Amygdala (tissue), 56 donors: ENCODE results near the gene ADNP.

ENCODE experiments used
- DNase-seq, 56 donors: peaks; one replicate each; lab custom pipeline; 2025; lab: John Stamatoyannopoulos, UW

Gene ADNP

DNA sequence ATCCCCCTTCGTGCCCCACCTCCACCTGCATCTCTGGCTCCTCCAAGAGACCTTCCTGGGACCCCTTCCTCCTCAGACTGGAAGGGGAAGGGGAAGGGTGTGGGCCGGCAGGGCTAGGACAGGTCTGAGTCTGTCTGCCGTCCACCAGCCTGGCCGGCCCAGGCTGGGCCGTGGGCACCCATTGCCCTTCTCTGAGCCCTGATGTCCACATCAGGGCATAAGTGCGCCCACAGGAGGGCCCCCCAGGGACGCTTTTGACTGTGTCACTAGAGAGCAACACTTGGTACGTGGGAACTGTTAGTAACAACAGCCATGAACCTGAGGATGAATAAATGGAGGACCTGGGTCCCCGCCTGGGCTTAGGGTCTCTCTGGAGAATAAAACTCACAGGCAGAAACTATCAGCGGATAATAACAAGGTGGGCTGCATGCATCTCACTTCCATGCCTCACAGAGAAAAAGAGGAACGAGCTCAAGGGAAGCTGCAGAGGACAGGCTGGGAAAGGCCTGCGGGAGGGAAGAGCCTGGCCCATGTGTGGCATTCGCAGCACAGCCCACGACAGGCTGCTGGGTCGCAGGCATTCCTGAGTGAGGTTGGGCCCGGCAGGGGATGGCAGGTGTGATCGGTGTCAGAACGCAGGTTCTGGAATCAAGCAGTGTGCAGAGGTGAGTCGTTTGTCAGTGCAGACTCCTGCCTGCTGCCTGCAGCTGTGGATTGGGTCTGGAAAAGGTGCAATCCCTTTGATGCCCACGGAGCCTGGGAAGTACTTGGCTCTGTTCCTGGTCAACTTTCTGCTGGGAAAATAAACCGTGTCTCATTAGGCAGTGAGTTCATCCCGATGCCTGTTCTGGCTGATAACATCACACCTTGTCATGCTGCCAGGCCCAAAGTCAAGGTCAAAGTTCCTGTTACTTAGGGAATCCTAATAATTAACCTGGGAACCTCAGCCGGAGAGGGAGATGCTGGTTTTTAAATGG, 75.5 kb downstream of the ADNP start:
- no peak for DNase-seq

DNA sequence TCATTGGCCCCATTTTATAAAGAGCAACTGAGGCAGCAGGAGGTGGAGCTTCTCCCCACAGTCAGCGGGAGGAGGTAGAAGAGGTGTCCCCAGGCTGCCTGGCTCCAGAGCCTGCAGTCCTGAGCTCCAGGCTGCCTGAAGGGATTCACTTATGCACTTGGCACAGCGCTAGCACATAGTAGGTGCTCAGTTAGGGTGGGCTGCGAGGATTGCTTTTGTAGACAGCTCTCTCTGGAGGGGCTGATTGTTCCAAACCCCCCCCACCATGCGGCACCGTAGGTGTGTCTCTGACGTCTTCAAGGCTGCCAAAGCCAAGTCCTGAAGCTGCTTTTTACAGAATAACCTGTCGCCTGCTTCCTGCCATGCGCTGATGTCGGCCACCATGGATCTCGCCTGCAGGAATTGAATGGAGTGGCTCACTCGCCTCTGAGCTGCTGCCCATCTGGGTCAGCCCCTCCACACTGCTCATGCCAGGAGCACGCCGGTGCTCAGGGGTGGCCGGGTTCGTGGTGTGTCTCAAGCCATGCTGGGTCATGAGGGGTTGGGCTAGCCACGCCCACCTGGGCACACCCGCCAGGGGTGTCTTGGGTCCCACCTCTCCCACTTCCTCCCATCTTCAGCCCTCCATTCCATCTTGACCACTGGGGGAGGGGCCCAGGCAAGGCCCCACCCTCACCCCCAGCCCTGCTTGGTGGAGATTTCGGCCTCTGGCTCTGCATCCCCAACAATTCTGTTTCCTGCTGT, 76.6 kb downstream of the ADNP start:
- DNase-seq = no peak

DNA sequence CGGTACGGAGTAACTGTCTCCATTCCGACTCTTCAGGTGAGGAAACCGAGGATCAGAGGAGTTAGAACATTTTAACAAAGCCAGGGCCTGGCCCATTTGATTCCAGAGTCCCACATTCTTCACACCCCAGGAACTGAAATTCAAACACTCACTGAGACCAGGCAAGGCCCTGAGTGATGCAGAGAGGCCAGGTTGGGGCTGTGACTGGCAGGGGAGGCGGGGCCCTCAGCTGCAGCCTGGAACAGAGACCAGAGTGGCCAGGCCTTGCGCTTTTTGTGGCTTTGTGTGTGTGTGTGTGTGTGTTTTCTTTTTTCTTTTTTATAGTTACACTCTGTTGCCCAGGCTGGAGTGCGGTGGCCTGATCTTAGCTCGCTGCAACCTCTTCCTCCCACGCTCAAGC, 79.2 kb downstream of the ADNP start:
- no peak for DNase-seq

DNA sequence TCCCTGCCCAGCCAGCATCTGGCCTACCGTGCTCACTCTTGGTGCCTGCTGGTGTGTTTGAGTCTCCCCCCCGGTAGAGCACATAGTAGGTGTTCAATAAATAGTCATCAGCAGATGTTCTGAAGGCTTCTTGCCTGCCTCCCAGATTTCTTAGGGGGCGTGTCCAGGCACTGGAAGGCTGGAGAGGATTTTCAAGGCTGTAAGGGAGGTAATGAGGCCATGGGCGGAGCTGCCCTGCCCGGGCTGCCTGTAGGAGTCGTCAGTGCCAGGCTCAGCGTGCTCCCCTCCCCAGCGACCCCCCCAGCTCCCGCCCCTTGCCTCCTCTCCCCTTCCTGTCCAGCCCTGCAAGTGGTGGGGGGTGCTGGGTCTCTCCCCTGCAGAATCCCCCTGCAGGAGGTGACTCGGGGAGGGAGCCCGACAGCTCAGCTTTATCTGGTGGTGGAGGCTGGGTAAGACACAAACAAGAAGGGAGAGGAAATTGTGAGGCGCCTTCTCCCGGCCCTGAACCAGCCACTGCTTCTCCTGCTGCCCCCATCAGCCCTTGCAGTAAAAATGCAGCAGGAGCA, 80.4 kb downstream of the ADNP start:
- no peak for DNase-seq

DNA sequence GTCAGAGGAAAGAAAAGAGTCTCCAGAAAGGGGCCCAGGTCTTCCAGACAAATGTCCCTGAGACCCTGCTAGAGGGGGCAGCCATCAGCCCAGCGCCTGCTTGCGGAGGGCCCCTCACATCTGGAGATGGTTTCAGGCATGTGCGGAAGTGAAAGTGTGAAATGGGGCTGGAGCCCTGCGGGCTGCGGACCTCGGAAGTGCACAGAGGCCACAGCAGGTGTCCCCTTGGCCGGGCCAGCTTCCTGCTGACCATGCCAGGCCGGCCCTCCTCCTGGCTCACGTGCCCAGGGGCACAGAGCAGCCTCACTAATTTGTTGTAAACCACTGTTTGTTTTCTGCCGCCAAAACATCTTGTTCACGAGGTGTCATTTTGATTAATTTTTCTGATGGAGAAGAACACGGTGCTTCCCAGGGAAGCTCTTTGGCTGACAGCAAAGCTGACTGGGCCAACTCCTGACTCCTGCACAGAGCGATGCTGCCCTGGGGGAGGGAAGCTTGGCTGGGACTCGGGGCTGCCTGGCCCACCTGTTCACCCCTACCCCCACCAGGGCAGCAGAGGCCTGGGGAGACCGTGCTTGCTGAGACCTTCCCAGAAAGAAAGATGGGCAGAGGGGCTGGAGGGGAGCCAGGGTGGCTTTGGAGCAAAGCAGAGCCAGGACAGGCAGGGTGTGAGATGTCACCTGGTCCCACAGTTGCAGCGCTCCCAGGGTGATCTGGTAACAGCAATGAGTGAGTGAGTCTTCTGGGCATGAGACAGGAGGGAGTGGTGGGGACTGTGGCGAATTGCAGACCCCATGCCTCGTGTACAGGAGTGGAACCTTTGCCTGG, 82.2 kb downstream of the ADNP start:
- DNase-seq = peak in 9 of 56 donors; percentile 9 to 36 (median 27)

DNA sequence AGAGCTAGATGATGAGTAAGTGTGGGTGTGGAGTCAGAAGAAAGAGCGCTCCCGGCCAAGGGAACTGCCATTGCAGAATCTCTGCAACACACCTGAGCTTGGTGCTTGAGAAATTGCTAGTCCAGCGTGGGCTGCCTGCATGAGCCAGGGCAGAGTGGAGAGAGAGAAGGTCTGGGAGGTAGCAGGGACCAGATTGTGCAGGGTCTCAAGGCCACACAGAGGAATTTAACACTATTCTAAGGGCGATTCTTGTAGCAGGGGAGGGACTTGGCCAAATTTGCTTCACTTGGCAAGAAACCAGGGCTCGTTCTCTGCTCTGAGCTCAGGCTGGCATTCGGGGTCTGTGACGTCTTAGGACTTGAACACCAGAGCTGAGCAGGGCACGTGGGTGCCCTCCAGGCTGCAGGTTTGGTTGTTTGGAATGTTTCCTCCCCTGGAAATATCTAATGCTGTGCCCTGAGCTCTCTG, 82.9 kb downstream of the ADNP start:
- peak in 26 of 56 donors; percentile 2 to 66 (median 17) for DNase-seq

DNA sequence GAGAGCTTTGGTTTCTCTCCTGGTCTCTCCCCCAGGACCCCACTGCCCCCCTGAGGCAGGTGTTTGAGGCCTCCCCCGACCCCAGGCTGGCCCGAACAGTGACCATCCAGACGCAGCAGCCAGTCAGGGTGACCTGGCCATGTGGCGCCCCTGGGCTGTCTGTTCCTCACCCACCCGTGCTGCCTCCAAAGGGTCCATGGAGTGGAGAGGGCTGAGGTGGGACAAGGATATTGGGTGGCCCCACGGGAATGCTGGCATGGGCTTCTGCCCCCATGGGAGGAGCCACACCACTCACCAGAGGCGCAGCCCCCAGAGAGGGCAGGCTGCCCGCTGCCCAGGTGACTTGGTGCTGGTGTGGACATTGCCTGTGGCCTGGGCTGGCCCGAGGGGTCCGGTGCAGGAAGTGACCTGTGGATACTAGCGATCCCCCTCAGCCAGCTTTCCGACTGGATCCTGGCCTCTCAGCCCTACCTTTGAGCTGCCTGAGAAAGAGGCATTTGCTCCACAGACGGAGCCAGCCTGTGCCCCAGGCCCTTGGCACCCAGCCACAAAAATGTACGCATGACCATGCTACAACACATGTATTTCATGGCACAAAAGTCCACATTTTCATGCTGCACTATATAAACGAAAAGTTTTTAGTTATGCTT, 85.5 kb downstream of the ADNP start:
- no peak for DNase-seq

DNA sequence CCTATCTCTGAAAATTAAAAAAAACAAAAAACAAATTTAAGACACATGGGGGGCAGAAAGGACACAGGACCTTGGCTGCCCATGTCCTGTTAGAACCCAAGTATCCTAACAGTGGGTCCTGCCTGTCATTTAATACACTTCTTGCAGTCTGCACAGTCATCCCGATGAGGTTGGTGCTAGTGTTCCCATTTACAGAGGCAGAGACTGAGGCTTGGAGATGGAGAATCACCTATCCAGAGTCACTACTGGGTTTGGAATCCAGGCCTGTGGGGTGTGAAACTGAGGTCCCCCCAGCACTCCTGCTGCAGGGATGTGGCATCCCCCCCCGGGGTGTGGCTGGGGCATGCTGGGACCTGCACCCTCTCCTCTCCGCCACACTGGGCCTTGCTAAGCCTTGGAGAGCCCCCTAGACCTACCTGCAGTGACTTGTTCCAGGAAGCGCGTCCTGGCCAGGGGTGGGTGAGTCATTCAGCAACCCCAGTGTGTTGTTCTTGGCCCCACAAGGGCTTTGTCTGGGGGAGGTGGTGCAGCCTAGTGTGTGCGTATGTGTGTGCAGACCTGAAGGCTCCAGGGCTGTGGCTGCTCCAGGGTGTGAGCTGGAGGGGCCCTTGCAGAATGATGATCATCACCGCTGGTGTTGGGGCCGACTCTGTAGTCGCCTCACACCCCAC, 86.7 kb downstream of the ADNP start:
- DNase-seq = no peak

DNA sequence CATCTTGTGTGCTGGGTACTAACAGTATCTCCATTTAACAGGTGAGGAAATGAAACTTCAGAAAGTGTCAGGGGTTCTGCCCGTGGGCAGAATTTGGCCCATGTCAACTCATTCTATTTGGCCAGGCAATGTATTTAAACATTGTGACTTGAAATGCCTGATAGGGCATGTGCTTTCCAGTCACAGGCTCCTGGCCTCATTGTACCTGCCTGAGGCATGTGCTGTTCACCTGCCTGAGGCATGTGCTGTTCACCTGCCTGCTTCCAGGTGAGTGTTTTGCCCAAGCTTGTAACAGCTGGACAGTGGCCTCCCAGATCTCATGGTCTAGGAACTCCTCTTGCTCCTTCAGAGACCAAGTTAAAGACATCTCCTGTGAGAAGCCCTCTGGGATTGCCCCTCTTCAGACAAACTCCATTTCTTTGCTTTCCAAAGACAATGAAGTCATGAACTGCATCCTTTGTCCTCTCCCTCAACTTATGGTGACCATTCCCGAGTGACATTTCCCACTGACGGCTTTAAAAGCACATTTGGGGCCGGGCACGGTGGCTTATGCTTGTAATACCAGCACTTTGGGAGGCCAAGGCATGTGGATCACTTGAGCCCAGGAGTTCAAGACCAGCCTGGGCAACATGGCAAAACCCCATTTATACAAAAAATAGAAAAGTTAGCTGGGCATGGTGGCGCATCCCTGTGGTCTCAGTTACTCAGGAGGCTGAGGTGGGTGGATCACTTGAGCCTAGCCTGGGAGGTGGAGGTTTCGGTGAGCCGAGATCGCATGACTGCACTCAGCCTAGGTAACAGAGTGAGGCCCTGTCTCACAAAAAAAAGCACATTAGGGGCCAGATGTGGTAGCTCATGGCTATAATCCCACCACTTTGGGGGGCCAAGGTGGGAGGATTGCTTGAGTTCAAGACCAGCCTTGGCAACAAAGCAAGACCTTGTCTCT, 87.6 kb downstream of the ADNP start:
- no peak for DNase-seq

DNA sequence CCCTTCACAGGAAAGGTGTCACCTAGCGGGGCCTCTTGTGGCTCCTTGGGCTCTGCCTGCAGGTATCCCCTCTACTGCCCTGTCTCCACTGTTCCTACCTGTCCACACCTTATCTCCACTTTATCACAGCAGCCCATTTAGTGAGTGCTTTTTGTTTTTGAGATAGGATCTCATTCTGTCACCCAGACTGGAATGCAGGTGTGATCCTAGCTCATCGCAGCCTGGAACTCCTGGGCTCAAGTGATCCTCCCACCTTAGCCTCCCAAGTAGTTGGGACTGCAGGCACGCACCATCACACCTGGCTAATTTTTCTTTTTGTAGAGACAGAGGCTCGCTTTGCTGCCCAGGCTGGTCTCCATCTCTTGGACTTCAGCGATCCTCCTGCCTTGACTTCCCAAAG, 88.4 kb downstream of the ADNP start:
- DNase-seq = no peak
